Measurements from ENCODE around the gene NPPB.

- TF ChIP-seq CTCF (conservative IDR thresholded peaks at IDR 0.05; ENCODE audit: low read depth in 2 of 2): no peak
- no peak for TF ChIP-seq CREB1 (CRISPR knock-in tag; IDR thresholded peaks at IDR 0.05; ENCODE audit: low read depth)
- TF ChIP-seq JUNB (IDR thresholded peaks at IDR 0.05; ENCODE audit: unreplicated experiment): no peak
- TF ChIP-seq ZNF114 (CRISPR knock-in tag; IDR thresholded peaks at IDR 0.05): no peak
- TF ChIP-seq REST (IDR thresholded peaks at IDR 0.05; ENCODE audit: unreplicated experiment): no peak
- TF ChIP-seq EZH2phosphoT487 (IDR thresholded peaks at IDR 0.05; ENCODE audit: unreplicated experiment): no peak
- TF ChIP-seq EZH2 (IDR thresholded peaks at IDR 0.05; ENCODE audit: low read depth, unreplicated experiment): no peak
- no peak for TF ChIP-seq POLR2AphosphoS5 (IDR thresholded peaks at IDR 0.05; ENCODE audit: low read depth)
- no peak for TF ChIP-seq NANOG (IDR thresholded peaks at IDR 0.05; ENCODE audit: borderline replicate concordance)
- no peak for TF ChIP-seq STAT1 (IDR thresholded peaks at IDR 0.05; ENCODE audit: unreplicated experiment)
Measured at GRCh38 chr1:11888206-11888876, 29.6 kb upstream of the NPPB start.

All from GM23338 (cell line).